AG08396 (cell line): ENCODE data around the gene IRX4.

Source experiments
- DNase-seq: peaks from one replicate; pipeline ENCODE4 v3.0.0; 2012; ENCODE audit warnings: low spot score, mixed read lengths

Gene IRX4

DNA sequence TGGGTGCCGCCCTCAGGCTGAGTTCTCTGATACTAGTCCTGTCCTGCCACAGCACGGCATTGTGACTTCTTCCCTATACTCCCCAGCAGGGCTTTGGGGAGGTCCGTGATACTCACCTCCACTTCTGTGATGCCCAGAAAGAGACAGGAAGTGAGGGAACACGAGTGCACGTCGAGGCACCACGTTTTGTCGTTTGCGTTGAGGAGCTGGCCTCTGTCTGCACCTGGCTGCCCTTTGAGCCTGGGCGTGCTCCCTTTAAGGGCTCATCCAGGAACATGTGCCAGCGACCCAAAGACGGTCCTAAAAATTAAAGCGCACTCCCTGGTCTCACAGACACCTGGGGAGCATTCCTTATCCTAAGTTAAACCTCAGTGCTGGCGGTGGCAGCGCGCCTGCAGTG is 8.7 kb upstream of the IRX4 start:
- no peak for DNase-seq

DNA sequence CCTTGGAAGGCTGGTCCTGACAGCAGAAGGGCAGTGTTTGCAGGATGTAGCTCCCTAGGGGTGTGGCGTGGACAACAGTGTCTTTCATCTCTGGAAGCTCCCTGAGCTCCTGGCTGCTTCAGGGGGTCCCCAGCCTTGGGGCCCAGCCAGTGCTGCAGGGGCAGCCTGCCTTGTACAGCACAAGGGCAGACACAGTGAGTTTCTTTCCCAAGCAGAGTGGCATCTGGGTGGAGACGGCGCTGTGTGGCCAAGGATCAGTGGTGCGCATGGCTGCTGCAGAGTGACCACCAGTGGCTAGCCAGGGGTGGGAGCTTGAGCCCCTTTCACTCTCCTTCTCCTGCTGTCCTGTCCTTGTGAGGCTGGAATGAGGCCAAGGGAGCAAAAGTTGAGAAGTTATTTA is 7.6 kb upstream of the IRX4 start:
- DNase-seq = no peak

DNA sequence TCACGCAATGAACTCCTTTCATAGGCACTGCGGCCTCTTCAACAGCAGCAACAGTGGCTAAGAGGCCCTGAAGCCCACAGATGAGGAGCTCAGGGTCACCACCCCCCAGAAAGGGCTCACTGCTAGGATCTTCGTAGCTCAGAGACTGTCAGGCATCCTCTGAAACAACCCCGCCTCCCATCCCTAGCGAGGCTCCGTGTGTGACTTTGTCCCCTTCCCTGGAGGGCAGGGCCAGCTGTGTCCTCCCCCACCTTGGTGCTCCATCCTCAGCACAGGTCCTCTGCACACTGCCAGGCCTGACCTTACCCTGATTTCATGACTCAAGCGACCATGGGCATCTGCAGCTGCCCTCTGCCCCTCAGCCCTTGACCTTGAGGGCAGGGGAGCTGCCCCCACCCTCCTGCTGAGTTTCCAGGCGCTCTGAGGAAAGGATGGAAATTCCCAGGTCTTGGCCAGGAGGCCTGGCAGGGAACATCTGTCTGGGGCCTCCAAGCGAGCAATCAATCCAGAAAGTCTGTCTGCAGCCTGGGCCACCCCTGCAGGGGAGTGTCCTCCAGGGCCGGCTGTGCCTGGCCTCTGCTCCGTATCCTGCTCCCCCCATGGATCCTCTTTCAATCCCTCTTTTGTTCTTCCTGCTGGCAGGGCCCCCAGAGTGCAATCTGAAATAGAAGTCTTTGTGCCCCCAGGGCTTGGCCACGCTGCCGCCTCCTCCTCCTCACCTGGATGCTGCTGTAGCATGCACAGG is 6.8 kb upstream of the IRX4 start:
- no peak for DNase-seq

DNA sequence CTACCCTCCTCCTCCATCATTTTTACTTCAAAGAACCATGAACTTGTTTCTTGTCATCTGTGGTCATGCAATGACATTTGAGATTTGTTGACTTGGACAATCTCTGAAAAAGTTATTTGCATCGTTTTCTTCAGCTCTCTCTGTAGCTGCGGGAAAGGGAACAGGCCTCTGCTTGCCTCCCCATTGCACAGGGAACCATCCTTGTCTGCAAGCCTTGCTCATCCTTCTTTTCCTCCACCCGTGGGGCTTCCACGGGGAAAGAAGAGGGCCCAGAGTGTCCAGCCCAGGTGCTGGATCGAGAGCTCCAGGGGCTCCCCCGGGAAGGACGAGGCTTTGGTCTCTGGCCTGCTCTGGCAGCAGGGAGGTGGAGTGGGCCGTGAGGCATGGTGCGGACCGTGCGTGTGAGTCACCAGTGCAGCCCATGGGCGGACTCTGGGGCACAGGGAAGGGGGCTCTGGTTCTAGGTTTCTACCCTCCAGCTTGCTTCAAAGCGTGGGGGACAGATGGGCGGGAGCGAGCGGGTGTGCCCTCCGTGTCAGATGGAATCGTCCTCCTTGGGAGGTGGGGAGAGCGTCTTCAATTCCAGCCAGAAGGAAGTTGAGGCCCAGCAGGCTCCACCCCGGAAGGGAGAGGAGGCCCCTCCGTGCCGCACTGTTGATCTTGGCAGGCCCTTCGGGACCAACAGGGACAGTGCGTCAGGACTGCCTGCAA is 6.0 kb upstream of the IRX4 start:
- no peak for DNase-seq

DNA sequence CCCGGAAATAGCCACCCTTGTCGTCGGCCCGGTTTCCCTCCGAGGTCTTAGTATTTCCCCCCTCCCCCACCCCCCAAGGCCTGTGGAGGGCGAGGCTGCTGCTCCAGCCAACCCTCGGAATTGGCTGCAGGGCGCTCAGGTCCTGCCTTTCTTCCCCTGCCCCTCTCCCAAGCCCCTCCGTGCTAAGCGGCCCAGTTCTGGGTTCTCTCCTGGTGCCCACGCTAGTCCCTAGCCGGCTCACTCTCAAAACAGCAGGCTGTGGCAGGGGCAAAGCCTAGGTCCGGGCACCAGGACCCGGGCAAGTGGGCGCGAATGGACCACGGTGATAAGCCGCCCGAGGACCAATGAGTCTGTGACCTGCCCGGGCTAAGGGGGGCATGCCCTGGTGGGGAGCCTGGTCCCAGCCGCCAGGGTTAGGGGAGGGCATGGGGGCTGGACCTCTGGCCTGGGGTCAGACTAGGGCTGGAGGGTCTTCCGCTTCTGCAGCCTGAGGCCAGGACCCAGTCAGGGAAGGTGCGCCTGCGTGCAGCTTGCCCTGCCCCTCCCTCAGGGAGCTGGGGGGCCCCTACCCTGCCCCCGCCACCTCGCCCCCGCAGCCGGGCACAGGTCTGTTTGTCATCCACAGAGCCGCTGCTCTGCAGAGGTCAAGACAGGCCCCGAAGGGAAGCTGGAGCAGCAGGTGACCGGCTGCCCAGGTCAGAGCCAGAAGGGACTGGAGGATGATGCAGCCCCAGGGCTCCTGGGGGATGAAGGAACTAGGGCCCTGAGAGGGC is 5.0 kb upstream of the IRX4 start:
- no peak for DNase-seq

DNA sequence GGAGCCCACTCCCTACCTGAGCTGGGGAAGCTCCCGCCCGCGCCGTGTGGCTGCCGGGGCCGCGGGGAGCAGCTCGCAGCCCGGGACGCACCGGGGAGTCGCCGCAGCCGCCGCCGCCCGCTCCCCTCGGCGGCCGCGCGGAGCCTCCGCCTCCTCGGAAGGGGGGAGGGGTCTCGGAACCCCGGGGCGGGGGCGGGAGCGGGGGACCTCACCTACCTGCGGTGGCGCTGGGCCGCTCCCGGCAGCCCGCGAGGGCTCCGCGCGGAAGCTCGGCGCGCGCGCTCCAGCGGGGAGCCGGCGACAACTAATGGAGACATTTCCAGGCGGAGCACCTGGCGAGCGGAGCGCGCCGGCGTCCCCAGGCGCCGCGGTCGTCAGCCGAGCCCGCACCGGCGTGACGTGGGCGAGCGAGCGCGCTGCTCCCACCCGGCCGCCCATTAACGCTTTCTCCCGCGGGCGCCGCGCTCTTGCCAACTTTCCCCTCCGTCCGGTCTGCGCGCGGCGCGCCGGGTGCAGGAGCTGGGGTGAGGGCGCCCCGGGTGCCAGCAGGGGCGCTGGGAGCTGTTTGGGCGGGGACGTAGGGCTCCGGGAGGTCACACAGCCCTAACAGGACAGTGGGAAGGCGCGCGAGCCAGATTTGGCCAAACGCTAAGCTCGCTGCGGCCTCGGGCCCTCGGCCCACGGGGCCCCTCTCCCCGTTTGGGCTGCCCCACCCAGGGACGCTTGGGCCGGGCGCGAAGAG is 4.3 kb upstream of the IRX4 start:
- DNase-seq = no peak

DNA sequence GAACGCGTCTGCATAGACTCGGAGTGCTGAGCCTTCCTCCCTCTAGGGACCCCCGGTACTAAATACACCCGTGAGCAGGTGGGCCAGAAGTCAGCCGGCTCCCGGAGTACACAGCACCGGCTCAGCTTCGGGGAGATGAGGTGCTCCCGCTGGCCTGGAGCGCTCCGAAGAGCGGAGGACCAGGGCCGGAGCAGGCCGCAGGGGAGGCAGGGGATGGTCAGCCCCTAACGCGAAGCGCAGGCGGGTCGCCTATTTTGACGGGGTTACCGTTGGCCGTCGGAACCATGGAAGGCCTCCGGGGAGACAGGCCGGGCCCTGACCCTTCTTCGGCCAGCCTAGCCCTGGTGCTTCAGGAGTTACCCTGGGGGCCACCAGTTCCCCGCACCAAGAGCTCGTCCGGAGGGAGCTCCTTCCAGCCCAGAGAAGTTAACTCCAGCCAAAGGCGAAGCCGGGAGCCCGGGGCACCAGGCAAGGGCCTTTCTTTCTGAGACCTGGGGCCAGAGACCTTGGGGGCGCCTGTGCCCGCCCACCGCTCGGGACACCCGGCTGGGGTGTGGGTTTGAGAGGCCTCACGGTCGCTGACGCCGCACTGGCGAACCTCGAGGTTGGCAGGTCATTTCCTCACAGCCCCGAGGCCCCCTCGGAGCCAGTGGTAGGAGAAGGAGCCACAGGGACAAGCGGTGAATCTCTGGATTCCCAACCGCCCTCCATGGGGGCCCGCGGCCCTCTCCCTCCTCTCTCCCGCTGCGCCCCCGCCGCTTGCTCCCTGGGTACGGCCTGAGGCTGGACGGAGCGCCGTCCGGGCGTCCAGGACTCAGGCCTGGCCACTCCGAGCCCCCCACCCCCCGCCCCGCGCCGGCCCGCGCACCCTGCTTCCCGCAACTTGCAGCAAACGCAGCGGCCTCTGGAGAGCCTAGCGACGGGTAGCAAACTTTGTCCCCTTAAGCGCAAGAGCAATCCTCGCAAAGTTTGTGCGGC is 3.4 kb upstream of the IRX4 start:
- no peak for DNase-seq

DNA sequence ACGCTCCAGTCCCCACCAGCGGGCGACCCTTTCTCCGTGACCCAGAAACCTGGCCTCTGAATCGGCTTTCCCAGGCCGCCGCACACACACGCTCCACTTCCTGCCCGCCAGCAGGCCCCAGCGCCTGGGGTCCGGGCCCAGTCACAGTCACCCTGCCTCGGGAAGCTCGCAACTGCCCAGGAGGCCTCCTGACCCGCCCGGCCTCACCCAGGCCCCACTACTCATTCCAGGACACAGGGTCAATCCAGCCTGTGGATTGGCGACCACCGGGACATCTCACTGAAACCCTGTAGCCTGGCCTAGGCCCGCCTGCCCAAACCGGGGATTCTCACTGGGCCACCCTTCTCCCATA is 2.7 kb upstream of the IRX4 start:
- DNase-seq = no peak

DNA sequence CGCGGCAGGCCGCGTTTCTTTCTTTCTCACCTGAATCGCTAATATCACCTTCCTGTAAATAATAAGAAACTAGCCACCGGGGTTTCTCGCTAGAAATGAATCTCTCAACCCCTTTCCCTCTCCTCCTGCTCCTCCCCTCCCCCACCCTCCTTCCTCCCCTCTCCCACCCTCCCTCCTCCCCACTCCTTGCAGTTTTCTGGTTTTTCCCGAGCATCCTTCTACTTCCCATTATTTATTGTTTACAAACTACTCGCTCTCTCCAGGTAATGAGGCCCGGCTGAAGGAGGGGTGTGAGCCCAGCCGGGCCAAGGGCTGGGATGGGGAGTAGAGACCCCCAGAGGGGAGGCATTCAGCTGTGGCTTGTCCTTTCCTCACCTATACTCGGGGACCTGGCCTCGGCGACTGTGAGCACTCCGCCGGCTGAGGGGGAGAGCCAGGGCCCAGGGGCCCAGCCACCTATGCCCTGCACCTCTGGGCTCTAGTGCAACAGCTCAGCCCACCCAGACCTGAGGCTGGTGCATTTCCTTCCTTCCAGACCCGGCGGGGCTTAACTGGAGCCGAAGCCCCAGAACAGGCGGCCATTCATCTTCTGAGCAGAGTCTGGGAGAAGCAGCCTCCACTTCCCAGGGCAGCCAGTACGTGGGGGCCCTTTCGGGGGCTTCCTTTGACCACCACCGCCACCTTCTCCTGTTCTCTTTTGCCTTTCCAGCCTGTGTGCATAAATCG is 2.1 kb upstream of the IRX4 start:
- no peak for DNase-seq

DNA sequence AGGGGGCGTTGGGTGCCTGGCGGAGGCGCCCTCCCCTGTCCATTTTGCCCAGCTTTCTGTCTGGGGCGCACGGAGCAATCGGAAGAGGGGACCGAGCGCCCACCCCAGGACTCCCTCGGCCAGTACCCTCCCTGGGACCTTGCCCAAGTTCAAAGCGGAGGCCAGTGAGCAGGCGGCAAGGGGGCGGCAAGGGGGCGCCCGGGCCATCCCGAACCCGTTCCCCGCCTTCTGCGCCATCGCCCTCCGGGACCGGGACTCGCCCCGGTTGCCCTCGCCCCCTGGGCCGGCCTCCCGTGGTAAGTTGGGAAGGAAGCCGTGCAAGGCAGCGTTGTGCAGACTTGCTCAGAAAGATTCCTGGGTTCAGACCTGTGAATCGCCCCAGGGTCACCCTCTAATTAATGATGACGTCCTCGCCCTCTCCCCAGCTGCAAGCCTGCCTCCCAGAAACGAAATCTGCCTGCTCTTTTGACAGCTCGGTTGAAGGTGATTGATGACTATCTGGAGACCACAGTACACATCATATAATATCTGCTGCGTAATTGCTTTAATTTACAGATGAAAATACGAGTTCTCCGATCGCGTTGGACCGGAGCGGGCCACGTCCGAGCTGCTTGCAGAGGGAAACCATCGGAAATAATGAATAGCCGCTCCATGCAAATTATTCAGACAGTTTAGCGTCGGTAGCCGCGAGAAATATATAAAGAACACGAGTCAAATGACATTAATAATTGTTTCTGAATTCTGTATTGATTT is 1.4 kb upstream of the IRX4 start:
- DNase-seq = no peak

DNA sequence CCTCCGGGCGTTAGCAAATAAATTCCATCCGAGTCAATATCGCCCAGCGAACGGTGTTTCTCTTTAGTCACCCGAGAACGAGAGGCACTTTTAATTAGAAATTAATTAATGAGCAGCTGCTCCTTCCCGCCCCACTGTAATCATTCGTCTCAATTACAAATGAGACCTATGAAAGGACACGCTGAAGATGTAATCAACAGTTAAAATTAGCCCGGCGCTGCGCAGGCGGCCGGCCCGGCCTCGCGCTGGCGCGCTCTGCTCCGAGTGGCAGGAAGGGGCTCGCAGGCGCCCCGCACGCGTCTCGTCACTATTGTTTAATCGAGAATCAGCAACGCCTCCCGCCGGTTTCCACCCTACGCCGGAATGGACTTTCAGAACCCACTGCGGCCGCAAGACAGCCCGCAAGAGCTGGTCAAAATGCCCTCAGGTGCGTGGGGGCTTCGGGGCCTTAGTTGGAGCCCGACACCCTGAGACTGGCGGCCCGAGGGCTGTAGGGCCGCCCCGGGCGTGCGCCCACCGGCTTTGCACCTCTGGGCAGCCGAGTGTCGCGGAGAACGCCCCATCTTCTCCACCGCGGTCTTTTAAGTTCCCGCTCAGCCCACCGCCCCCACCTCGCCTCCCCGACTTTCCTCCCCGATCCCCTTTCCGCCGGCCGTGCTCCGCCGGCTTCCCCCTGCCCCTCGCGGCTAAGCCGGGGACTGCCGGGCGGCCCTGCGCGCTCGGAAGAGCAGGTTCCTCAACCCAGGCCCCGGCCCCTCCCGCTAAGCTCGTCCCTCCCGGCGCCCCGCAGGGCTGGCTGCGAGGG is 597 bp upstream of the IRX4 start:
- peak; percentile 63 for DNase-seq

DNA sequence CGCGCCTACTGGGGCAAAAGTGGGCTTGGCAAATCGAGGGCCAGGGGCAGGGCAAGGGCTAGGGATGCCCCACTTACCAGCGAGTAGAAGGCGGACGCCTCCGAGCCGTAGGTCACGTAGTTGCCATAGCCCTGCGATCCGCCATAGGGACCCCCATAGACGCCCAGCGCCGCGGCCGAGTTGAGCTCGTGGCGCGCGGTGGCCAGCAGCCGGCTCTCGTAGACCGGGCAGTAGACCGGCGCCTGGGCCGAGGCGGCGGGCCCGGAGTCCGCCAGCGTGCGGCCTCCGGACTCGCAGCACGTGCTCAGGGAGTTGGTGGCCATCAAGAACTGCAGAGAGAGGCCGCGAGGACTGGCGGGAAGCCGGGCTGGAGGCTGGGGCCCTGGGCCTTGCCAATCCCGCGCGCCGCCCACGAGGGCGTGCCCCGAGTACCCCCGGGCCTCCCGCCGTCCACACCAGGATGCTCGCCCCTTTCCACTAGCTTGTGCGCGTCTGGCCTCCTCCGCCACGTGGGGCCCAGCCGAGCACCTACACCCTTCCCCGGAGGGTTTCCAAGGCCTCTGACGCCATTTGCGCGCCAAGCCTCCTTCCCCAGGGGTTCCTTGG is 891 bp downstream of the IRX4 start:
- DNase-seq = no peak

DNA sequence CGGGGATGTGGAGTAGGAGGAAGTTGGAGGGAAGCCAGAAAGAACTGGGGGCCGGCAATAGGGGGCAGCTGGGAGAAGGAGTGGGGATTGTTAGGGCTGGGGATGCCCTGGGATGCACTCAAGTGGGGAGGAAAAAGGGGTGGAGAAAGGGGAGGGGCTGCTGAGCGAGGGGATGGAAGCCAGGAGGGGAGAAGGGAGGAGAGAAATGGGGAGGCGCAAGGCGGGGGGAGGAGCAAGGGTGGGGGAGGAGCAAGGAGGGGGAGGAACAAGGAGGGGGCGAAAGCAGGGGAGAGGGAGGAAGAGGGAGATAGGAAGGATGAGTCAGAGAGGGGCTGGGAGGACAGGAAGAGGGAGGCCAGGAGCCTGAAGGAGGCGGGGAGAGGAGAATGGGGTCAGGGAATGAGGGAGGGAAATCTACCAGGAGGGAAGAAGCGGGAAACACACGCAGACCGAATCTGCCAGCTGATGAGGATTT is 1.6 kb downstream of the IRX4 start:
- DNase-seq = no peak

DNA sequence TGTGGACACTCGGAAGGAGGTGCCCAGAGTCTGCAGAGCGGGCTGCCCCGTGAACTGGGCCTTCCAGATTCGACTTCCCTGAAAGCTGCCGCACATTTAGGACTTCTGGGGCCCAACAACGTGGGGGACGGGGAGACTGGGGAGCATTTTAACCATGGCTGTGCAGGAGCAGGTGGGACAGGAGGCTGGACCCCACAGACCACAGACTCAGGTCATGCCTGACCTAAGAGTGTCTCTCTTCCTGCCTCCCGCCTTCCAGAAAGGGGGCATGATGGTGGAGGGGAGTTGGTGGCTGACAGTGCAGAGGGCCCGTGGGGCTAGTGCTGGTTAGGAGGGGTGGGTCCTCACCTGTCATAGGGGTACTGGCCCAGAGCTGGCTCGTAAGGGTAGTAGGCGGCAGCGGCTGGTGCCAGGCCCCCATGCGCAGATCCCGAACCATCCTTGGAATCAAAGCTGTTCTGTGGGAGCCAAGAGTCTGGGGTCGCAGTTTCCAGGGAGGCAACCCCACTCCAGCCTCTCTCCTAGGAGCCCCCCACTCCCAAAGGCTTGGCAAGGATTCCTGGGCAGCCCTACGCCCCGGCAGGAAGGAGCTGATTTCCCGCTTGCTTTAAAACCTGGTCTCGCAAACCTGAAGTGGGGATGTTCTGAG is 2.2 kb downstream of the IRX4 start:
- no peak for DNase-seq

DNA sequence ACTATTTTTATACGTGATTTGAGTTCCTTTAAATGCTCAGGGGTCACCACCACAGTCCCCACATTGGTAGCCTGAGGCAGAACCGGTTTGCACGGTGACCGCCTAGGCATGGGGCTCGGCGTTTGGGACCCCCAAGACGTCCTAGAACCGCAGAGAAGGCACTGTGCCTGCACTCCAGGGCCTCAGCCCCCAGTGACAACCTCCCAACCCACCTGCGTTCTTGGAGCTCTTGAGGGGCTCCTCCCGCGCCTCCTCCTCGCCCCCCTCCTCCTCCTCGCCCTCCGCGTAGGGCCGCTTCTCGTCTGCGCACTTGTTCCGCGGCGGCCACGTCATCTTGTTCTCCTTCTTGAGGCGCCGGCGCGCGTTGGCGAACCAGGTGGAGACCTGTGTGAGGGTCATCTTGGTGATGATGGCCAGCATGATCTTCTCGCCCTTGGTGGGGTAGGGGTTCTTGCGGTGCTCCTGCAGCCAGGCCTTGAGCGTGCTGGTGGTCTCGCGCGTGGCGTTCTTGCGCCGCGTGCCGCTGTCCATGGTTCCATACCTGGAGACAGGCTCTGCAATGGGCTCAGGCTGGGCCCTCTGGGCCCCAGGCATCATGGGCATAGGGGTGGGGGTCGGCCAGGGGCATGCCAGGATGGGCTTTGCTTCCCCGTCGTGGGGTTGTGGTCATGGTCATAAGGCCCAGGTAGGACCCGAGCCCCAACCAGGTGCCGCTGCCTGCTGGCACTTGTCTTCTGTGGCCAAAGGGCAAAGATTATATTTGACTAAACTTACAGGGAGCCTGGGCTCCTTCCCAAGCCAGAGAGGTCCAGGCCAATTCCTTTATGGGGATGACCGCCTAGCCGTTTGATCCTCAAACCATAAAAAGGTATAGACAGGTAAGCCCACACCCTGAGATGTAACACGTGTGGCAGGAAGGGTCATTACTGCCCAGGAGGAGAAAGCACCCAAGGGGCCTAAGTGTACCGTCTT is 3.1 kb downstream of the IRX4 start:
- no peak for DNase-seq

DNA sequence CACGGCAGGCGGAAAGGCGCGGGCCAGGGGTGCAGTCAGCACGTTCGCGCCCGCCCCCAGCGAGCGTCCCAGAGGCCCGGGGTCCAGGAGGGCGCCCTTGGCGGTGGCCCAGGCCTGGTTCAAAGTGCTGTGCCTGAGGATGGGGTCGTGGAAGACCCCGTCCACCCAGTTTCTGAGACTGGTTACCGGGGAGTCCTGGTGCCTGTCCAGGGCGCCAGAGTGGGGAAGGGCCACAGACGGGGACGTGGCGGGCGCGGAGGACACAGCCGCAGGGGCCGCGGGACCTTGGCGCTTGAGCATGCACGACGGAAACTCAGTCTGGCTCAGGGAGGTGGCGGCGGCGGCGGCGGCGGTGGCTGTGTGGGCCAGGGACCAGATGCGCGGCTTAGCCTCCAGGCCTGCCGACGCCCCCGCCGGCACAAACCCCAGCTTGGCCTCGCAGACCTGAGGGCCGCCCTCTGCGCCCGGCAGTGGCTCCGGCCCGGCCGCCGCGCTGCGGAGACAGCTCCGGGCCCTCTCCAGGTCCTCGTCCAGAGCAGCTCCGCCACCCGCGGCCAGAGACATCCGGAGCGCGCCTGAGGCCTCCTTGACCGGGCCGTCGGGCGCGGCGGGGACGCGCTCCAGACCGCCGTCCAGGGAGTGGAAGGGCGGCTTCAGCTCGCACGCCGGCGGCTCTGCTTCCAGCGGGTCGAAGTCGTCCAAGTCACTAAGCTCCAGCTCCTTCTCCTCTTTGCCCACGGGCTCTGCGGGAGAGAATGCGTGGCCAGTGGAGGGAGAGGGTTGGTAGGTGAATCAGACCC is 4.5 kb downstream of the IRX4 start:
- DNase-seq = no peak
